GM23338 (cell line): Measurements from ENCODE around the gene CELF4.

Experiments used
- CREB1 ChIP-seq: fragments of 250-450 bp; sonication (Bioruptor Pico); IDR thresholded peaks from 2 replicates; pipeline ENCODE4 v1.5.0; 2020; ENCODE audit warnings: low read depth, mild to moderate bottlenecking, moderate library complexity
- CTCF ChIP-seq, 2 experiments: fragments of 200-600 bp in 1 of 2; sonication (generic) in 1 of 2; conservative IDR thresholded peaks; 2 replicates each; pipeline versions ENCODE4 v1.5.1 to v1.6.1; 2016 to 2017; ENCODE audit warnings: antibody characterized with exemption in 2 of 2, low read depth in 2 of 2, mild to moderate bottlenecking in 2 of 2, moderate library complexity in 1 of 2
- ETS1 ChIP-seq: IDR thresholded peaks from 2 replicates; pipeline ENCODE4 v1.6.1; 2016; ENCODE audit warnings: antibody characterized with exemption
- EZH2 ChIP-seq: fragments of 200-600 bp; sonication (generic); IDR thresholded peaks from one replicate; pipeline ENCODE4 v1.8.0; 2017; ENCODE audit warnings: antibody characterized with exemption, mild to moderate bottlenecking, low read depth; ENCODE audit not compliant: unreplicated experiment
- EZH2phosphoT487 ChIP-seq: fragments of 200-600 bp; sonication (generic); IDR thresholded peaks from one replicate; pipeline ENCODE4 v1.8.1; 2018; ENCODE audit warnings: antibody characterized with exemption; ENCODE audit not compliant: unreplicated experiment
- JUNB ChIP-seq: IDR thresholded peaks from one replicate; pipeline ENCODE4 v1.6.1; 2016; ENCODE audit warnings: antibody characterized with exemption; ENCODE audit not compliant: unreplicated experiment
- POLR2AphosphoS5 ChIP-seq: IDR thresholded peaks from 2 replicates; pipeline ENCODE4 v1.6.1; 2016; ENCODE audit warnings: antibody characterized with exemption, low read depth
- REST ChIP-seq: IDR thresholded peaks from one replicate; pipeline ENCODE4 v1.6.1; 2018; ENCODE audit warnings: antibody characterized with exemption; ENCODE audit not compliant: unreplicated experiment
- ZNF114 ChIP-seq: fragments of 250-450 bp; sonication (Bioruptor Pico); IDR thresholded peaks from 2 replicates; pipeline ENCODE4 v1.5.0; 2020; ENCODE audit warnings: mild to moderate bottlenecking, moderate library complexity

GRCh38 chr18:37470986-37471385 lies 94.6 kb downstream of the CELF4 start:
- TF ChIP-seq REST = no peak
- no peak for TF ChIP-seq CTCF (conservative IDR thresholded peaks at IDR 0.05; ENCODE audit: low read depth in 2 of 2)
- TF ChIP-seq POLR2AphosphoS5 = no peak
- no peak for TF ChIP-seq ZNF114
- TF ChIP-seq ETS1 = no peak
- TF ChIP-seq CREB1 (CRISPR knock-in tag) = no peak
- TF ChIP-seq EZH2phosphoT487 = no peak
- TF ChIP-seq JUNB = no peak
- no peak for TF ChIP-seq EZH2
